ENCODE data around the gene GRID1. TPM values are rescaled to one million over a fixed set of nuclear protein-coding genes. Genes with fewer than 3 reads are reported as not detected.

The GRID1 gene
- total RNA-seq, 1 donor from 2014 or later = under 0.01 TPM

DNA sequence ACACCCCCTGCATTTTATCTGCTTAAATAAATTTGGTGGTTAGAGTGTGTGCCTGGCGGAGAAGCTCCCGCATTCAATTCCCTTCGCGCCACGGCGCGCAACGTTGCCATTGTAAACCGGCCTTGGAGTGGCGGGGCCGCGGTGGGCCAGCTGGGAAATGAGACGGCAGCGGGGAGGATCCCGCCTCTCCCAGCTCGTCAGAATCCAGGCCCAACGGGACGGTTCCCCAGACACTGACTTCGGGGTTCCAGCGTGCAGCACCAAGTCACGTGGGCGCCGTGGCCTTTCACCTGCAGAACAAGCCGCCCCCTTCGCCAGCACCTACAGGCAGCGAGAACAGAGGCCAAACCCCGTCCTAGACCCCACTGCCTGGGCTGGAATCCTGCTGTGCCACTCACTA lies 103.4 kb downstream of the GRID1 start:
- DNase-seq (ENCODE audit: low read depth) (no peak), FAIRE-seq (no peak)
- no peak for TF ChIP-seq CTCF (IDR thresholded peaks at IDR 0.05; ENCODE audit: insufficient read depth, low read length, severe bottlenecking)
- Histone ChIP-seq H3K4me3 (ENCODE audit: low read depth, low read length) (no peak overlapping the region), H3K27me3 (ENCODE audit: control insufficient read depth, insufficient read depth, low read length) (no peaks in the 10 kb centered on the region), H3K36me3 (ENCODE audit: control insufficient read depth, insufficient read depth, low read length) (no peaks in the 10 kb centered on the region)

- Histone ChIP-seq H3K27me3 (ENCODE audit: control insufficient read depth, insufficient read depth, low read length) (no peaks in the 10 kb centered on the region), H3K4me3 (ENCODE audit: low read depth, low read length) (no peak overlapping the region), H3K36me3 (ENCODE audit: control insufficient read depth, insufficient read depth, low read length) (no peaks in the 10 kb centered on the region)
- FAIRE-seq (no peak), DNase-seq (ENCODE audit: low read depth) (no peak)
- no peak for TF ChIP-seq CTCF (IDR thresholded peaks at IDR 0.05; ENCODE audit: insufficient read depth, low read length, severe bottlenecking)
Measured at GRCh38 chr10:86262688-86263181, 103.9 kb downstream of the GRID1 start.

DNA sequence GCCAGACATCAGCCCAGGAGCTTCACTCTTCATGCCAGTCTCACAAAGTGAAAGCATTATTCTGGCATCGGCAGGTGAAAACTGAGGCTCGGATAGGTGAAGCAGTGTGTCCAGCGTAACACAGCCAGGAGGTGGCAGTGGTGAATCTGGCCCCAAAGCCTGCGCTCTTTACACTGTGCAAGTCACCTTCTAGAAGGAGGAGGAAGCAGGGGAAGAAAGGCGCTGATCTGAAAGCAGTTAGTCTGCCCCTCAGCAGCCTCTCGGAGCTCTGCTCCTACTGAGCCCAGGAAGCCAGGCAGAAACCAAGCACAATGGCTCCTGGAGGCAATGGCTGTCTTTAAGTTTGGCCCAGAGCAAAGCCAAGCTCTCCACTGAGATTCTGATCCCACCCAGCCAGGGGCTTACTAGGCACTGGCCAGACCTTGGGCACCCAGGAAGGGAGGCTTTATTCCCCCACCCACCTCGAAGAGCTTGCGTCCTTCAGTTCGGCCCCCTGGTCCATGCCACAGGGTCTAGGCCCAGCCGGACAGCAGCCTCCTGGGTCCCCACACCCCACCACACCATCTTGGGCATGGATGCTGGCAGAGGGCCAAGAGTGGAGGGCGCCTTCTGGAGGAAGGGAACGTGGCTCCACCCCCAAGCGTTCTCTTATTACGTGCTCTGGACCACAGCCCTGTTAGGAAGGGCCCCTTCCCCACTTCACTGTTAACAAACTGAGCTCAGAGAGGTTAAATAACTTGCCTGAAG lies 104.5 kb downstream of the GRID1 start:
- DNase-seq (ENCODE audit: low read depth) = peak; percentile 23
- H3K36me3 ChIP-seq (ENCODE audit: control insufficient read depth, insufficient read depth, low read length) = no peaks in the 10 kb centered on the region
- TF ChIP-seq CTCF (IDR thresholded peaks at IDR 0.05; ENCODE audit: insufficient read depth, low read length, severe bottlenecking) = peak; percentile 52
- H3K4me3 ChIP-seq (ENCODE audit: low read depth, low read length) = no peak overlapping the region
- H3K27me3 ChIP-seq (ENCODE audit: control insufficient read depth, insufficient read depth, low read length) = no peaks in the 10 kb centered on the region
- no peak for FAIRE-seq

GRCh38 chr10:86261470-86261869 lies 105.1 kb downstream of the GRID1 start:
- H3K36me3 ChIP-seq (ENCODE audit: control insufficient read depth, insufficient read depth, low read length) = no peaks in the 10 kb centered on the region
- DNase-seq (ENCODE audit: low read depth) = no peak
- TF ChIP-seq CTCF (IDR thresholded peaks at IDR 0.05; ENCODE audit: insufficient read depth, low read length, severe bottlenecking) = no peak
- H3K4me3 ChIP-seq (ENCODE audit: low read depth, low read length) = no peak overlapping the region
- no peak for FAIRE-seq
- no peaks in the 10 kb centered on the region for H3K27me3 ChIP-seq (ENCODE audit: control insufficient read depth, insufficient read depth, low read length)

- DNase-seq (ENCODE audit: low read depth) = no peak
- TF ChIP-seq CTCF (IDR thresholded peaks at IDR 0.05; ENCODE audit: insufficient read depth, low read length, severe bottlenecking) = no peak
- no peak for FAIRE-seq
Measured at GRCh38 chr10:86260564-86260963, 106.0 kb downstream of the GRID1 start.

More at GRCh38 chr10:86260564-86260963, 106.0 kb downstream of the GRID1 start:
- H3K27me3 ChIP-seq (ENCODE audit: control insufficient read depth, insufficient read depth, low read length) = no peaks in the 10 kb centered on the region
- H3K36me3 ChIP-seq (ENCODE audit: control insufficient read depth, insufficient read depth, low read length) = no peaks in the 10 kb centered on the region
- H3K4me3 ChIP-seq (ENCODE audit: low read depth, low read length) = no peak overlapping the region

Measured in bronchial epithelial cell (primary cell).